Measurements from ENCODE around the gene LAPTM4A.

LAPTM4A gene

GRCh38 chr2:20081841-20082240, 30.4 kb upstream of the LAPTM4A start:
- no peak for DNase-seq (ENCODE audit: low read depth in 1 of 2, low spot score in 1 of 2)
- no peak overlapping the region for H3K4me3 ChIP-seq (replicated peaks; ENCODE audit: insufficient read depth, low read length)
- no peak overlapping the region for H3K27ac ChIP-seq (replicated peaks)
- TF ChIP-seq POLR2AphosphoS5 (IDR thresholded peaks at IDR 0.05; ENCODE audit: low read depth), result no peak
- H3K27me3 ChIP-seq (ENCODE audit: insufficient read depth, poor library complexity, severe bottlenecking), result no peaks in the 10 kb centered on the region

GRCh38 chr2:20080839-20081415, 29.5 kb upstream of the LAPTM4A start:
- Histone ChIP-seq H3K27me3 (ENCODE audit: insufficient read depth, poor library complexity, severe bottlenecking) (no peaks in the 10 kb centered on the region), H3K4me3 (replicated peaks; ENCODE audit: insufficient read depth, low read length) (no peak overlapping the region), H3K27ac (replicated peaks) (no peak overlapping the region)
- TF ChIP-seq POLR2AphosphoS5 (IDR thresholded peaks at IDR 0.05; ENCODE audit: low read depth), result no peak
- no peak for TF ChIP-seq GABPA (IDR thresholded peaks at IDR 0.05; ENCODE audit: low read depth)
- TF ChIP-seq REST (IDR thresholded peaks at IDR 0.05; ENCODE audit: insufficient replicate concordance, low read depth), result no peak
- no peak for TF ChIP-seq CTCF (IDR thresholded peaks at IDR 0.05; ENCODE audit: insufficient read depth, low read length)
- no peak for TF ChIP-seq SPI1 (IDR thresholded peaks at IDR 0.05; ENCODE audit: borderline replicate concordance, low read depth)
- DNase-seq (ENCODE audit: low read depth in 1 of 2, low spot score in 1 of 2), result no peak

GRCh38 chr2:20080428-20080827, 29.0 kb upstream of the LAPTM4A start:
- Histone ChIP-seq H3K27me3 (ENCODE audit: insufficient read depth, poor library complexity, severe bottlenecking) (no peaks in the 10 kb centered on the region), H3K27ac (replicated peaks) (no peak overlapping the region), H3K4me3 (replicated peaks; ENCODE audit: insufficient read depth, low read length) (no peak overlapping the region)
- no peak for DNase-seq (ENCODE audit: low read depth in 1 of 2, low spot score in 1 of 2)
- TF ChIP-seq REST (IDR thresholded peaks at IDR 0.05; ENCODE audit: insufficient replicate concordance, low read depth) (no peak), POLR2AphosphoS5 (IDR thresholded peaks at IDR 0.05; ENCODE audit: low read depth) (no peak), GABPA (IDR thresholded peaks at IDR 0.05; ENCODE audit: low read depth) (no peak), CTCF (IDR thresholded peaks at IDR 0.05; ENCODE audit: insufficient read depth, low read length) (no peak), SPI1 (IDR thresholded peaks at IDR 0.05; ENCODE audit: borderline replicate concordance, low read depth) (no peak)

- no peak for DNase-seq (ENCODE audit: low read depth in 1 of 2, low spot score in 1 of 2)
- H3K27ac ChIP-seq (replicated peaks), result no peak overlapping the region
- no peaks in the 10 kb centered on the region for H3K27me3 ChIP-seq (ENCODE audit: insufficient read depth, poor library complexity, severe bottlenecking)
- no peak overlapping the region for H3K4me3 ChIP-seq (replicated peaks; ENCODE audit: insufficient read depth, low read length)
- TF ChIP-seq GABPA (IDR thresholded peaks at IDR 0.05; ENCODE audit: low read depth) (no peak), SPI1 (IDR thresholded peaks at IDR 0.05; ENCODE audit: borderline replicate concordance, low read depth) (no peak), REST (IDR thresholded peaks at IDR 0.05; ENCODE audit: insufficient replicate concordance, low read depth) (no peak), POLR2AphosphoS5 (IDR thresholded peaks at IDR 0.05; ENCODE audit: low read depth) (no peak), CTCF (IDR thresholded peaks at IDR 0.05; ENCODE audit: insufficient read depth, low read length) (no peak)
These were observed 28.2 kb upstream of the LAPTM4A start for GRCh38 chr2:20079546-20080115.
